ENCODE measurements around the gene CDC20B. TPM values are rescaled to one million over a fixed set of nuclear protein-coding genes. Genes with fewer than 3 reads are reported as not detected.

CDC20B gene
- polyA plus RNA-seq, 1 of the 3 experiments (the other 2 are of a cell fraction) = 0.03 TPM

GRCh38 chr5:55072666-55073065 lies 100.3 kb downstream of the CDC20B start (continued):
- TF ChIP-seq NFIC (IDR thresholded peaks at IDR 0.05; ENCODE audit: borderline replicate concordance) (no peak), MAX (IDR thresholded peaks at IDR 0.05; ENCODE audit: low read depth) (no peak)

- Histone ChIP-seq H3K4me3 (ENCODE audit: low read depth in 2 of 2, low read length in 1 of 2) (no peak overlapping the region), H3K4me2 (no peak overlapping the region), H3K9me3 (no peaks in the 10 kb centered on the region), H3K27ac (ENCODE audit: low read depth in 2 of 2, low read length in 1 of 2) (no peak overlapping the region), H3K36me3 (replicated peaks in 1 of 2; ENCODE audit: control insufficient read depth in 1 of 2, insufficient read depth in 2 of 2, low read length in 1 of 2) (no peaks in the 10 kb centered on the region), H3K4me1 (ENCODE audit: control insufficient read depth in 1 of 2, insufficient read depth in 2 of 2, low read depth in 1 of 2, low read length in 1 of 2) (no peaks in the 10 kb centered on the region), H2AFZ (ENCODE audit: low read depth) (0 out of 2 replicates have a peak overlapping the region, but pooled peaks have one; percentile 29), H3K9ac (no peak overlapping the region), H4K20me1 (ENCODE audit: insufficient read depth) (no peaks in the 10 kb centered on the region), H3K27me3 (ENCODE audit: insufficient read depth) (peaks cover 9% of the 10 kb centered on the region; the same call in 1 of the 2 replicates), H3K79me2 (ENCODE audit: insufficient read depth) (no peaks in the 10 kb centered on the region), H3F3A (replicated peaks; ENCODE audit: insufficient read depth) (no peaks in the 10 kb centered on the region), H3K9me2 (no peaks in the 10 kb centered on the region)
- WGBS (ENCODE audit: low lambda C conversion rate) = 11% methylated on average over 1 of the region's 1 CpG
- POLR2A ChIA-PET = no interaction called here
- DNase-seq = no peak
- TF ChIP-seq USF1 (IDR thresholded peaks at IDR 0.05; ENCODE audit: borderline replicate concordance, low read depth) (no peak), TEAD4 (IDR thresholded peaks at IDR 0.05; ENCODE audit: borderline replicate concordance, insufficient read depth) (no peak), TAF1 (IDR thresholded peaks at IDR 0.05; ENCODE audit: borderline replicate concordance, low read depth, low read length) (no peak), RCOR1 (IDR thresholded peaks at IDR 0.05; ENCODE audit: low read length) (no peak), SMC3 (IDR thresholded peaks at IDR 0.05; ENCODE audit: low read depth, low read length) (no peak)
- CTCF ChIA-PET = interaction anchor here (2.0 kb wide), 1 partner anchor 75 kb away, joined by 4 read pairs; no protein-coding TSS in a partner anchor
Measured at GRCh38 chr5:55071413-55071812, 101.6 kb downstream of the CDC20B start.

- no peaks in the 10 kb centered on the region for H3K9me2 ChIP-seq
- no peaks in the 10 kb centered on the region for H3K36me3 ChIP-seq (replicated peaks in 1 of 2; ENCODE audit: control insufficient read depth in 1 of 2, insufficient read depth in 2 of 2, low read length in 1 of 2)
- no peaks in the 10 kb centered on the region for H3F3A ChIP-seq (replicated peaks; ENCODE audit: insufficient read depth)
- TF ChIP-seq RXRA (IDR thresholded peaks at IDR 0.05; ENCODE audit: borderline replicate concordance, low read depth) = no peak
- POLR2A ChIA-PET = no interaction called here
- CTCF ChIA-PET = no interaction called here
- no peak overlapping the region for H3K4me3 ChIP-seq (ENCODE audit: low read depth in 2 of 2, low read length in 1 of 2)
- no peaks in the 10 kb centered on the region for H3K9me3 ChIP-seq
- H3K4me1 ChIP-seq (ENCODE audit: control insufficient read depth in 1 of 2, insufficient read depth in 2 of 2, low read depth in 1 of 2, low read length in 1 of 2) = no peaks in the 10 kb centered on the region
- no peak overlapping the region for H3K27ac ChIP-seq (ENCODE audit: low read depth in 2 of 2, low read length in 1 of 2)
- peaks cover 9% of the 10 kb centered on the region; the same call in 1 of the 2 replicates for H3K27me3 ChIP-seq (ENCODE audit: insufficient read depth)
- no peak overlapping the region for H3K9ac ChIP-seq
- 0% methylated on average over 1 of the region's 1 CpG for WGBS (ENCODE audit: low lambda C conversion rate)
- no peak overlapping the region for H2AFZ ChIP-seq (ENCODE audit: low read depth)
- H4K20me1 ChIP-seq (ENCODE audit: insufficient read depth) = no peaks in the 10 kb centered on the region
- DNase-seq = no peak
- H3K4me2 ChIP-seq = no peak overlapping the region
- H3K79me2 ChIP-seq (ENCODE audit: insufficient read depth) = no peaks in the 10 kb centered on the region
Measured at GRCh38 chr5:55070968-55071367, 102.0 kb downstream of the CDC20B start.

GRCh38 chr5:55066277-55066676 lies 106.7 kb downstream of the CDC20B start:
- no peaks in the 10 kb centered on the region for H4K20me1 ChIP-seq (ENCODE audit: insufficient read depth)
- H3K9me2 ChIP-seq = no peaks in the 10 kb centered on the region
- H3K79me2 ChIP-seq (ENCODE audit: insufficient read depth) = no peaks in the 10 kb centered on the region
- POLR2A ChIA-PET = no interaction called here
- no peak overlapping the region for H2AFZ ChIP-seq (ENCODE audit: low read depth)
- H3K4me2 ChIP-seq = no peak overlapping the region
- no peak overlapping the region for H3K9ac ChIP-seq
- peaks cover 11% of the 10 kb centered on the region for H3F3A ChIP-seq (replicated peaks; ENCODE audit: insufficient read depth)
- CTCF ChIA-PET = interaction anchor here (1.0 kb wide), 1 partner anchor 709 kb away, joined by 3 read pairs; no protein-coding TSS in a partner anchor
- H3K36me3 ChIP-seq (replicated peaks in 1 of 2; ENCODE audit: control insufficient read depth in 1 of 2, insufficient read depth in 2 of 2, low read length in 1 of 2) = no peaks in the 10 kb centered on the region
- peaks cover 6% of the 10 kb centered on the region; the same call in 1 of the 2 replicates for H3K27me3 ChIP-seq (ENCODE audit: insufficient read depth)
- WGBS (ENCODE audit: low lambda C conversion rate) = 42% methylated on average over 3 of the region's 3 CpGs
- H3K9me3 ChIP-seq = no peaks in the 10 kb centered on the region
- DNase-seq = no peak
- no peak overlapping the region for H3K27ac ChIP-seq (ENCODE audit: low read depth in 2 of 2, low read length in 1 of 2)
- H3K4me1 ChIP-seq (ENCODE audit: control insufficient read depth in 1 of 2, insufficient read depth in 2 of 2, low read depth in 1 of 2, low read length in 1 of 2) = no peaks in the 10 kb centered on the region
- TF ChIP-seq TAF1 (IDR thresholded peaks at IDR 0.05; ENCODE audit: borderline replicate concordance, low read depth, low read length) = no peak
- no peak for TF ChIP-seq RFX5 (IDR thresholded peaks at IDR 0.05; ENCODE audit: low read length)
- TF ChIP-seq RXRA (IDR thresholded peaks at IDR 0.05; ENCODE audit: borderline replicate concordance, low read depth) = no peak
- TF ChIP-seq JUND (IDR thresholded peaks at IDR 0.05) = no peak
- no peak for TF ChIP-seq USF2 (IDR thresholded peaks at IDR 0.05; ENCODE audit: borderline replicate concordance, low read depth, low read length)
- TF ChIP-seq YY1 (IDR thresholded peaks at IDR 0.05; ENCODE audit: low read depth) = no peak
- no peak for TF ChIP-seq FOXM1 (IDR thresholded peaks at IDR 0.05; ENCODE audit: low read depth)
- no peak for TF ChIP-seq NRF1 (IDR thresholded peaks at IDR 0.05; ENCODE audit: low read depth, low read length)
- no peak for TF ChIP-seq GATA2 (CRISPR knock-in tag; IDR thresholded peaks at IDR 0.05)
- no peak for TF ChIP-seq MXI1 (IDR thresholded peaks at IDR 0.05; ENCODE audit: low read depth, low read length)
- no peak for TF ChIP-seq CHD2 (IDR thresholded peaks at IDR 0.05; ENCODE audit: low read length, partially characterized antibody)
- H3K4me3 ChIP-seq (ENCODE audit: low read depth in 2 of 2, low read length in 1 of 2) = no peak overlapping the region

All from SK-N-SH (cell line).